ENCODE measurements around the gene GLT6D1. TPM values are rescaled to one million over a fixed set of nuclear protein-coding genes. Genes with fewer than 3 reads are reported as not detected.

The GLT6D1 gene
- total and polyA plus RNA-seq, 2 donors (not counting 3 experiments of a cell fraction or from before 2014, with no cell fraction given): not detected

- H3K27me3 ChIP-seq (ENCODE audit: control insufficient read depth in 2 of 2, insufficient read depth in 2 of 2, low read length in 2 of 2): no peaks in the 10 kb centered on the region
- no peak overlapping the region for H2AFZ ChIP-seq (ENCODE audit: low read depth, low read length)
- no peak overlapping the region for H3K27ac ChIP-seq (ENCODE audit: insufficient read depth, low read depth, low read length)
- no peak overlapping the region for H3K4me3 ChIP-seq (replicated peaks in 1 of 3; ENCODE audit: insufficient read depth in 1 of 3, low read depth in 1 of 3, low read length in 3 of 3)
- dilution Hi-C loops (cut with MboI; ENCODE audit: extremely low pct_ligation_motif_present, low sequenced_read_pairs): no loop called here
- BruUV-seq (replicated peaks): no TSS peak
- intact Hi-C loops (cut with micrococcal nuclease): no loop called here
- no peak for DNase-seq (ENCODE audit: low read depth, low spot score)
- H4K20me1 ChIP-seq (replicated peaks; ENCODE audit: control insufficient read depth, extremely low read depth, insufficient read depth, low read length): no peaks in the 10 kb centered on the region
- POLR2A ChIA-PET: no interaction called here
- no peaks in the 10 kb centered on the region for H3K9me3 ChIP-seq (replicated peaks; ENCODE audit: control insufficient read depth, insufficient read depth, low read length)
- no peaks in the 10 kb centered on the region for H3K9me1 ChIP-seq (replicated peaks; ENCODE audit: control insufficient read depth, extremely low read depth, insufficient read depth, low read length)
- TF ChIP-seq MYC (IDR thresholded peaks at IDR 0.05; ENCODE audit: low read depth, low read length) (no peak), CTCF (IDR thresholded peaks at IDR 0.05; ENCODE audit: extremely low read depth in 1 of 2, insufficient read depth in 1 of 2, low read depth in 1 of 2, low read length in 2 of 2) (no peak), POLR2AphosphoS5 (IDR thresholded peaks at IDR 0.05; ENCODE audit: insufficient read depth, low read depth, low read length) (no peak), POLR2A (IDR thresholded peaks at IDR 0.05; ENCODE audit: low read depth, low read length) (no peak), GATA2 (IDR thresholded peaks at IDR 0.05; ENCODE audit: insufficient read depth, insufficient read length, low read depth, low read length) (no peak), EZH2 (IDR thresholded peaks at IDR 0.05; ENCODE audit: borderline replicate concordance, low read depth, low read length, severe bottlenecking) (no peak), JUN (IDR thresholded peaks at IDR 0.05; ENCODE audit: borderline replicate concordance, insufficient read depth, insufficient read length, low read depth) (no peak), FOS (IDR thresholded peaks at IDR 0.05; ENCODE audit: borderline replicate concordance, insufficient read depth, low read length) (no peak), MAX (IDR thresholded peaks at IDR 0.05; ENCODE audit: insufficient read depth, insufficient read length) (no peak)
- CTCF ChIA-PET: interaction anchor here (0.6 to 0.7 kb wide), 2 partner anchors 9 to 347 kb away, joined by 3 read pairs; no protein-coding TSS in a partner anchor
- no peaks in the 10 kb centered on the region for H3K79me2 ChIP-seq (ENCODE audit: control insufficient read depth, insufficient read depth, low read length)
- FAIRE-seq: no peak
- H3K4me2 ChIP-seq (ENCODE audit: insufficient read depth, low read length): no peak overlapping the region
- no peak overlapping the region for H3K9ac ChIP-seq (replicated peaks; ENCODE audit: extremely low read depth, insufficient read depth, low read length)
- H3K36me3 ChIP-seq (ENCODE audit: control insufficient read depth in 2 of 2, extremely low read depth in 1 of 2, insufficient read depth in 2 of 2, low read length in 2 of 2): no peaks in the 10 kb centered on the region
- no peaks in the 10 kb centered on the region for H3K4me1 ChIP-seq (ENCODE audit: control insufficient read depth, extremely low read depth, insufficient read depth, low read length)
These were observed 26.9 kb downstream of the GLT6D1 start for GRCh38 chr9:135612437-135612836.
